ENCODE data around the gene CPA2.
A peak's percentile ranks its signal among the peaks of the same experiment; 100 is the strongest.
"Not testable (repeated sequence)": the region's sequence is repeated elsewhere in the genome, so short reads cannot be mapped to it uniquely, and the experiment has no call there.

Gene CPA2

DNA sequence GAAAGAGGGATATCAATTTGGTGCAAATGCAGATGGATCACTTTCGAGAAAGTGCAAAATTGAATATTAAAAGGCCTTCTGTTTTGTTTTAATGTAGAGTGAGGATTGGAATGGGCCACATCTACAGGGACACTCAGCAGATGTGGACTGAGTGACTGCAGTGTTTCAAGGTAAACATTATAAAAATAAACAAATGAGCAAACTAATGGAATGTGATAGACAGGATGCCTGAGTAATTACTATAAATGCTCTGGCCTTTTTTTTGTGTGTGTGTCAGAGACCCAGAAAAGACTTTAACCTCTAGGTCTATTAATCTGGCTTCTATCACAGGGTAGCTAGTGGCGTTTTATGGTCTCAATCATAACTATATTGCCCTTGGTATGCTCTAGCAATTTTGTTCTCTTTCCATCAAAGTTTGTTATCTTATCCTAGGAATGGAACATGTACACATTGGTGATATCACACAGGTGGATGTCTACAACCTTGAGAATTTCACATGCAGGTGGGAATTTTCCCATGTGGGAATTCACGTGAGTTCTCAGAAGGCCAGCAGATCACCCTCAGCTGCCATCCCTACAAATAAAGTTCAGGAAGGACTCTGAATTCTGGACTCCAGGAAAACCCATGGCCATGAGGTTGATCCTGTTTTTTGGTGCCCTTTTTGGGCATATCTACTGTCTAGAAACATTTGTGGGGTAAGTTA is at the start of gene CPA2:
CPA2 (plus strand) TSS at position 606 of the 703 bp plus-strand sequence; CDS start at position 625, 19 bp downstream.
- no peak for DNase-seq (ENCODE audit: low read depth)
- TF ChIP-seq, protein P1, sequence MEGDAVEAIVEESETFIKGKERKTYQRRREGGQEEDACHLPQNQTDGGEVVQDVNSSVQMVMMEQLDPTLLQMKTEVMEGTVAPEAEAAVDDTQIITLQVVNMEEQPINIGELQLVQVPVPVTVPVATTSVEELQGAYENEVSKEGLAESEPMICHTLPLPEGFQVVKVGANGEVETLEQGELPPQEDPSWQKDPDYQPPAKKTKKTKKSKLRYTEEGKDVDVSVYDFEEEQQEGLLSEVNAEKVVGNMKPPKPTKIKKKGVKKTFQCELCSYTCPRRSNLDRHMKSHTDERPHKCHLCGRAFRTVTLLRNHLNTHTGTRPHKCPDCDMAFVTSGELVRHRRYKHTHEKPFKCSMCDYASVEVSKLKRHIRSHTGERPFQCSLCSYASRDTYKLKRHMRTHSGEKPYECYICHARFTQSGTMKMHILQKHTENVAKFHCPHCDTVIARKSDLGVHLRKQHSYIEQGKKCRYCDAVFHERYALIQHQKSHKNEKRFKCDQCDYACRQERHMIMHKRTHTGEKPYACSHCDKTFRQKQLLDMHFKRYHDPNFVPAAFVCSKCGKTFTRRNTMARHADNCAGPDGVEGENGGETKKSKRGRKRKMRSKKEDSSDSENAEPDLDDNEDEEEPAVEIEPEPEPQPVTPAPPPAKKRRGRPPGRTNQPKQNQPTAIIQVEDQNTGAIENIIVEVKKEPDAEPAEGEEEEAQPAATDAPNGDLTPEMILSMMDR (conservative IDR thresholded peaks at IDR 0.05; ENCODE audit: low read length) = no peak
- no peak within 1 kb of the TSS for H3K4me3 ChIP-seq (ENCODE audit: low read length)

GRCh38 chr7:130218806-130219620 is 47.6 kb upstream of the CPA2 start:
- no peak overlapping the region for H3K4me3 ChIP-seq (ENCODE audit: low read length)
- no peak for DNase-seq (ENCODE audit: low read depth)
- TF ChIP-seq, protein P1 (conservative IDR thresholded peaks at IDR 0.05; ENCODE audit: low read length) = no peak

GRCh38 chr7:130219871-130220270 is 46.8 kb upstream of the CPA2 start:
- no peak overlapping the region for H3K4me3 ChIP-seq (ENCODE audit: low read length)
- TF ChIP-seq, protein P1 (conservative IDR thresholded peaks at IDR 0.05; ENCODE audit: low read length) = no peak
- no peak for DNase-seq (ENCODE audit: low read depth)

GRCh38 chr7:130221746-130222145 is 44.9 kb upstream of the CPA2 start:
- DNase-seq (ENCODE audit: low read depth) = no peak
- TF ChIP-seq, protein P1 (conservative IDR thresholded peaks at IDR 0.05; ENCODE audit: low read length) = no peak
- H3K4me3 ChIP-seq (ENCODE audit: low read length) = no peak overlapping the region

- TF ChIP-seq, protein P1 (conservative IDR thresholded peaks at IDR 0.05; ENCODE audit: low read length) = no peak
- DNase-seq (ENCODE audit: low read depth) = no peak
- H3K4me3 ChIP-seq (ENCODE audit: low read length) = no peak overlapping the region
Observed at GRCh38 chr7:130223646-130224045, 43.0 kb upstream of the CPA2 start.

DNA sequence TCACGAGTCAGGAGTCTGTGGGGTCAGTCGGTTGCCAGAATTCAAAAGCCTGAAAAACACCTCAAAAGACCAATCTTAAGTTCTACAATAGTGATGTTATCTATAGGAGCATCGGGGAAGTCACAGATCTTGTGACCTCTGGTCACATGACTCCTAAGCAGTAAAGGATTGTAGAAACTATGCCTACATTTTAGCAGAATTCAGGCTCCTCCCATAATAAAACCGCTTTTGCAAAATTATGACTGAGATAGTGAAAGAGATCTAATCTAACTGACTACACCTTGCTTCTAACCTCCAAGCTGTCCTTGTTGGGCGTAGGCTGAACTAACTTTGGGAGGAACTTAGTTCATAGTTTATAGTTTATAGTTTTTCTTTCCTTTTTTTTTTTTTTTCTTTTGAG is 42.5 kb upstream of the CPA2 start:
- TF ChIP-seq, protein P1 (conservative IDR thresholded peaks at IDR 0.05; ENCODE audit: low read length) = no peak
- no peak overlapping the region for H3K4me3 ChIP-seq (ENCODE audit: low read length)

GRCh38 chr7:130224923-130225322 is 41.7 kb upstream of the CPA2 start:
- not testable (repeated sequence) for H3K4me3 ChIP-seq (ENCODE audit: low read length)
- peak; percentile 5 for DNase-seq (ENCODE audit: low read depth)

More for the DNA sequence above, 42.5 kb upstream of the CPA2 start:
- no peak for DNase-seq (ENCODE audit: low read depth)

Measured in AG10803 (cell line).